Esophagus squamous epithelium (tissue), 4 donors: ENCODE data around the gene AGBL2.

Source experiments
- CTCF ChIP-seq, 6 experiments: fragments of 450-650 bp in 4 of 6; fragments of 200-600 bp in 2 of 6; sonication (generic) in 2 of 6; IDR thresholded peaks; one replicate each; pipeline ENCODE4 v1.5.1; 2016 to 2019; ENCODE audit warnings: antibody characterized with exemption in 6 of 6, mild to moderate bottlenecking in 4 of 6, moderate library complexity in 4 of 6
- POLR2A ChIP-seq, 4 donors: fragments of 450-650 bp; IDR thresholded peaks; one replicate each; pipeline ENCODE4 v1.6.1; 2017; ENCODE audit warnings: antibody characterized with exemption in 4 of 4, mild to moderate bottlenecking in 4 of 4, moderate library complexity in 3 of 4

- TF ChIP-seq POLR2A (IDR thresholded peaks at IDR 0.05) (no peak), CTCF (IDR thresholded peaks at IDR 0.05) (no peak)
These were observed 88.9 kb downstream of the AGBL2 start for GRCh38 chr11:47626234-47626633.
